ENCODE data around the gene NXPH4. TPM values are rescaled to one million over a fixed set of nuclear protein-coding genes. Genes with fewer than 3 reads are reported as not detected.

NXPH4 gene
- total RNA-seq, 1 experiment from 2014 or later = 20.0 TPM

- H3K9ac ChIP-seq (ENCODE audit: low read length) = no peak overlapping the region
- H3K27ac ChIP-seq (ENCODE audit: low read depth, low read length) = peak overlapping the region; percentile 40
- BruUV-seq (replicated peaks) = no TSS peak
- no peaks in the 10 kb centered on the region for H4K20me1 ChIP-seq (ENCODE audit: insufficient read depth)
- peak overlapping the region; percentile 95 for H3K4me2 ChIP-seq (ENCODE audit: low read length)
- no peaks in the 10 kb centered on the region for H3K9me2 ChIP-seq (ENCODE audit: insufficient read depth)
- RAD21 ChIA-PET (ENCODE audit: low non-redundant PET in 1 of 2, low total read pairs in 2 of 2, uncharacterized antibody in 2 of 2, unreplicated experiment in 2 of 2) = interaction anchor here in 1 of 2 experiments (1.5 kb wide), 1 partner anchor 30 kb away, joined by 3 read pairs; no protein-coding TSS in a partner anchor
- DNase-seq (ENCODE audit: low read depth, low spot score) (no peak), ATAC-seq (no peak)
- TF ChIP-seq YY1 (IDR thresholded peaks at IDR 0.05; ENCODE audit: extremely low read depth, insufficient replicate concordance, low read depth, low read length) = no peak
- TF ChIP-seq CEBPB (IDR thresholded peaks at IDR 0.05; ENCODE audit: low read depth) = no peak
- TF ChIP-seq EZH2 (IDR thresholded peaks at IDR 0.05) = no peak
- TF ChIP-seq TCF7L2 (IDR thresholded peaks at IDR 0.05; ENCODE audit: borderline replicate concordance, extremely low read depth, insufficient read depth, insufficient read length) = no peak
- no peak for TF ChIP-seq ZFX (IDR thresholded peaks at IDR 0.05)
- TF ChIP-seq ATF3 (IDR thresholded peaks at IDR 0.05) = no peak
- no peak for TF ChIP-seq SIN3A (IDR thresholded peaks at IDR 0.05; ENCODE audit: low read depth)
- peaks cover 4% of the 10 kb centered on the region; the same call in 1 of the 2 replicates for H3K27me3 ChIP-seq (ENCODE audit: insufficient read depth, low read length)
- H3K36me3 ChIP-seq (ENCODE audit: control insufficient read depth in 1 of 2, insufficient read depth in 2 of 2, low read length in 2 of 2) = no peaks in the 10 kb centered on the region
- no peak overlapping the region; a peak in 1 of 4 replicates for H3K4me3 ChIP-seq (replicated peaks in 1 of 2; ENCODE audit: low read depth in 1 of 2, low read length in 2 of 2)
- intact Hi-C loops (cut with micrococcal nuclease) = loop anchor here (10.0 kb wide), 1 partner anchor 120 kb away; the partner anchor contains the start of gene LRP1
- H2AFZ ChIP-seq (ENCODE audit: low read depth, low read length, poor library complexity, severe bottlenecking) = no peak overlapping the region
- H3K79me2 ChIP-seq (ENCODE audit: insufficient read depth, low read length) = no peaks in the 10 kb centered on the region
- H3K9me3 ChIP-seq (ENCODE audit: control insufficient read depth in 1 of 2, insufficient read depth in 1 of 2, low read depth in 1 of 2, low read length in 2 of 2) = no peaks in the 10 kb centered on the region
- POLR2A ChIA-PET = no interaction called here
- peaks cover 41 to 59% of the 10 kb centered on the region in 2 experiments for H3K4me1 ChIP-seq (ENCODE audit: control insufficient read depth in 1 of 2, insufficient read depth in 2 of 2, low read length in 2 of 2)
- CTCF ChIA-PET = interaction anchor here (1.6 to 4.6 kb wide), 3 partner anchors 14 to 30 kb away, joined by 6 to 103 read pairs (median 64); partner anchors contain the start of gene SHMT2
Measured at GRCh38 chr12:57244312-57244696, 27.7 kb downstream of the NXPH4 start.

- intact Hi-C loops (cut with micrococcal nuclease) = loop anchor here (10.0 kb wide), 1 partner anchor 122 kb away; the partner anchor contains the start of gene LRP1
- no peaks in the 10 kb centered on the region for H3K79me2 ChIP-seq (ENCODE audit: insufficient read depth, low read length)
- no peaks in the 10 kb centered on the region for H3K27me3 ChIP-seq (ENCODE audit: insufficient read depth, low read length)
- DNase-seq (ENCODE audit: low read depth, low spot score) (no peak), ATAC-seq (no peak)
- BruUV-seq (replicated peaks) = no TSS peak
- H3K9me2 ChIP-seq (ENCODE audit: insufficient read depth) = no peaks in the 10 kb centered on the region
- H3K4me3 ChIP-seq (replicated peaks in 1 of 2; ENCODE audit: low read depth in 1 of 2, low read length in 2 of 2) = no peak overlapping the region
- H3K4me2 ChIP-seq (ENCODE audit: low read length) = no peak overlapping the region
- no peaks in the 10 kb centered on the region for H3K36me3 ChIP-seq (ENCODE audit: control insufficient read depth in 1 of 2, insufficient read depth in 2 of 2, low read length in 2 of 2)
- ChIA-PET CTCF (interaction anchor here (0.8 kb wide), 1 partner anchor 212 kb away, joined by 4 read pairs; the partner anchor contains the start of gene GLI1), RAD21 (ENCODE audit: low non-redundant PET in 1 of 2, low total read pairs in 2 of 2, uncharacterized antibody in 2 of 2, unreplicated experiment in 2 of 2) (no interaction called here), POLR2A (no interaction called here)
- peaks cover 22 to 40% of the 10 kb centered on the region in 2 experiments for H3K4me1 ChIP-seq (ENCODE audit: control insufficient read depth in 1 of 2, insufficient read depth in 2 of 2, low read length in 2 of 2)
- no peaks in the 10 kb centered on the region for H3K9me3 ChIP-seq (ENCODE audit: control insufficient read depth in 1 of 2, insufficient read depth in 1 of 2, low read depth in 1 of 2, low read length in 2 of 2)
- no peak overlapping the region for H2AFZ ChIP-seq (ENCODE audit: low read depth, low read length, poor library complexity, severe bottlenecking)
- TF ChIP-seq ZFX (IDR thresholded peaks at IDR 0.05) = no peak
- TF ChIP-seq ZNF274 (IDR thresholded peaks at IDR 0.05; ENCODE audit: low read depth, low read length) = no peak
- TF ChIP-seq FOSL1 (IDR thresholded peaks at IDR 0.05; ENCODE audit: low read depth) = no peak
- TF ChIP-seq CBX3 (IDR thresholded peaks at IDR 0.05; ENCODE audit: low read depth) = no peak
- no peaks in the 10 kb centered on the region for H4K20me1 ChIP-seq (ENCODE audit: insufficient read depth)
- H3K9ac ChIP-seq (ENCODE audit: low read length) = no peak overlapping the region
- no peak overlapping the region for H3K27ac ChIP-seq (ENCODE audit: low read depth, low read length)
Measured at GRCh38 chr12:57247041-57247440, 30.4 kb downstream of the NXPH4 start.

Measured in HCT116 (cell line).